ENCODE results near the gene FZD8.

FZD8 gene

GRCh38 chr10:35640951-35641675 lies 983 bp downstream of the FZD8 start:
- Histone ChIP-seq H4K91ac (ENCODE audit: low read depth, low read length) (peak overlapping the region; percentile 75), H3K27ac (ENCODE audit: low read depth, low read length) (peak overlapping the region; percentile 83), H2BK5ac (ENCODE audit: low read depth, low read length, poor library complexity) (peak overlapping the region; percentile 58), H3K18ac (ENCODE audit: low read length) (peak overlapping the region; percentile 4), H2BK12ac (ENCODE audit: low read length) (no peak overlapping the region), H3K4me1 (ENCODE audit: control insufficient read depth in 1 of 2, insufficient read depth in 2 of 2, low read length in 2 of 2) (peaks cover 11 to 18% of the 10 kb centered on the region in 2 experiments), H2BK120ac (ENCODE audit: insufficient read depth, low read length, poor library complexity) (peak overlapping the region; percentile 44), H3K79me1 (ENCODE audit: low read length) (peaks cover 17% of the 10 kb centered on the region), H3K27me3 (ENCODE audit: insufficient read depth, low read length) (peaks cover 2% of the 10 kb centered on the region), H4K8ac (ENCODE audit: low read depth, low read length) (peak overlapping the region; percentile 45), H3K36me3 (ENCODE audit: control insufficient read depth in 1 of 2, insufficient read depth in 2 of 2, low read length in 2 of 2) (peaks cover 0 to 4% of the 10 kb centered on the region in 2 experiments), H2AK5ac (ENCODE audit: low read length) (no peak overlapping the region), H3K9ac (ENCODE audit: low read length) (peak overlapping the region; percentile 92), H3K14ac (ENCODE audit: low read length) (peak overlapping the region; percentile 1), H4K12ac (ENCODE audit: low read depth, low read length) (peak overlapping the region; percentile 54), H3K79me2 (ENCODE audit: control insufficient read depth, insufficient read depth, low read length, poor library complexity) (peaks cover 4% of the 10 kb centered on the region), H2AFZ (ENCODE audit: insufficient read depth, low read length, poor library complexity) (peak overlapping the region; percentile 40), H3K4me2 (ENCODE audit: low read length) (peak overlapping the region; percentile 72), H3K4me3 (ENCODE audit: low read depth, low read length) (peak overlapping the region; percentile 87), H3K23ac (ENCODE audit: low read length) (no peak overlapping the region), H3K4ac (ENCODE audit: low read depth, low read length) (no peak overlapping the region), H3K9me3 (ENCODE audit: insufficient read depth, low read depth, low read length) (peaks cover 6% of the 10 kb centered on the region)
- WGBS (ENCODE audit: extremely low coverage, insufficient coverage, insufficient read length) = no CpG with 5 or more reads among the region's 72 CpGs
- peak; percentile 85 to 90 for DNase-seq

GRCh38 chr10:35640474-35640873 lies 1.6 kb downstream of the FZD8 start:
- no peak overlapping the region for H4K91ac ChIP-seq (ENCODE audit: low read depth, low read length)
- no CpG with 5 or more reads among the region's 53 CpGs for WGBS (ENCODE audit: extremely low coverage, insufficient coverage, insufficient read length)
- H3K4me1 ChIP-seq (ENCODE audit: control insufficient read depth in 1 of 2, insufficient read depth in 2 of 2, low read length in 2 of 2) = peaks cover 11 to 18% of the 10 kb centered on the region in 2 experiments
- peak; percentile 55 to 69 for DNase-seq
- peaks cover 4% of the 10 kb centered on the region for H3K79me2 ChIP-seq (ENCODE audit: control insufficient read depth, insufficient read depth, low read length, poor library complexity)
- H3K36me3 ChIP-seq (ENCODE audit: control insufficient read depth in 1 of 2, insufficient read depth in 2 of 2, low read length in 2 of 2) = peaks cover 0 to 4% of the 10 kb centered on the region in 2 experiments
- no peak overlapping the region for H3K27ac ChIP-seq (ENCODE audit: low read depth, low read length)
- no peak overlapping the region for H2AK5ac ChIP-seq (ENCODE audit: low read length)
- peak overlapping the region; percentile 72 for H3K4me2 ChIP-seq (ENCODE audit: low read length)
- H3K18ac ChIP-seq (ENCODE audit: low read length) = no peak overlapping the region
- peak overlapping the region; percentile 72 for H3K4me3 ChIP-seq (ENCODE audit: low read depth, low read length)
- H4K8ac ChIP-seq (ENCODE audit: low read depth, low read length) = no peak overlapping the region
- H3K23ac ChIP-seq (ENCODE audit: low read length) = no peak overlapping the region
- H3K14ac ChIP-seq (ENCODE audit: low read length) = no peak overlapping the region
- H2BK120ac ChIP-seq (ENCODE audit: insufficient read depth, low read length, poor library complexity) = no peak overlapping the region
- no peak overlapping the region for H2BK12ac ChIP-seq (ENCODE audit: low read length)
- H3K9me3 ChIP-seq (ENCODE audit: insufficient read depth, low read depth, low read length) = peaks cover 6% of the 10 kb centered on the region
- no peak overlapping the region for H2BK5ac ChIP-seq (ENCODE audit: low read depth, low read length, poor library complexity)
- H3K4ac ChIP-seq (ENCODE audit: low read depth, low read length) = no peak overlapping the region
- H2AFZ ChIP-seq (ENCODE audit: insufficient read depth, low read length, poor library complexity) = no peak overlapping the region
- no peak overlapping the region for H4K12ac ChIP-seq (ENCODE audit: low read depth, low read length)
- H3K79me1 ChIP-seq (ENCODE audit: low read length) = peaks cover 17% of the 10 kb centered on the region
- peak overlapping the region; percentile 81 for H3K9ac ChIP-seq (ENCODE audit: low read length)
- H3K27me3 ChIP-seq (ENCODE audit: insufficient read depth, low read length) = peaks cover 2% of the 10 kb centered on the region

GRCh38 chr10:35639728-35640401 lies 2.2 kb downstream of the FZD8 start:
- Histone ChIP-seq H3K27ac (ENCODE audit: low read depth, low read length) (no peak overlapping the region), H3K4ac (ENCODE audit: low read depth, low read length) (peak overlapping the region; percentile 23), H3K4me1 (ENCODE audit: control insufficient read depth in 1 of 2, insufficient read depth in 2 of 2, low read length in 2 of 2) (peaks cover 11 to 18% of the 10 kb centered on the region in 2 experiments), H2AK5ac (ENCODE audit: low read length) (no peak overlapping the region), H3K27me3 (ENCODE audit: insufficient read depth, low read length) (peaks cover 2% of the 10 kb centered on the region), H3K4me2 (ENCODE audit: low read length) (peak overlapping the region; percentile 72), H3K18ac (ENCODE audit: low read length) (peak overlapping the region; percentile 12), H3K9me3 (ENCODE audit: insufficient read depth, low read depth, low read length) (peaks cover 6% of the 10 kb centered on the region), H3K9ac (ENCODE audit: low read length) (peak overlapping the region; percentile 83), H3K4me3 (ENCODE audit: low read depth, low read length) (peak overlapping the region; percentile 72), H4K91ac (ENCODE audit: low read depth, low read length) (no peak overlapping the region), H2BK12ac (ENCODE audit: low read length) (no peak overlapping the region), H2BK120ac (ENCODE audit: insufficient read depth, low read length, poor library complexity) (no peak overlapping the region), H3K14ac (ENCODE audit: low read length) (peak overlapping the region; percentile 55), H4K8ac (ENCODE audit: low read depth, low read length) (peak overlapping the region; percentile 67), H3K23ac (ENCODE audit: low read length) (peak overlapping the region; percentile 56), H3K79me2 (ENCODE audit: control insufficient read depth, insufficient read depth, low read length, poor library complexity) (peaks cover 4% of the 10 kb centered on the region), H4K12ac (ENCODE audit: low read depth, low read length) (no peak overlapping the region), H2BK5ac (ENCODE audit: low read depth, low read length, poor library complexity) (no peak overlapping the region), H3K79me1 (ENCODE audit: low read length) (peaks cover 17% of the 10 kb centered on the region), H2AFZ (ENCODE audit: insufficient read depth, low read length, poor library complexity) (peak overlapping the region; percentile 82), H3K36me3 (ENCODE audit: control insufficient read depth in 1 of 2, insufficient read depth in 2 of 2, low read length in 2 of 2) (peaks cover 0 to 4% of the 10 kb centered on the region in 2 experiments)
- WGBS (ENCODE audit: extremely low coverage, insufficient coverage, insufficient read length) = no CpG with 5 or more reads among the region's 83 CpGs
- no peak for DNase-seq

GRCh38 chr10:35639021-35639727 lies 2.9 kb downstream of the FZD8 start:
- Histone ChIP-seq H2AK5ac (ENCODE audit: low read length) (no peak overlapping the region), H3K9ac (ENCODE audit: low read length) (peak overlapping the region; percentile 83), H4K8ac (ENCODE audit: low read depth, low read length) (no peak overlapping the region), H3K4me2 (ENCODE audit: low read length) (peak overlapping the region; percentile 72), H2BK5ac (ENCODE audit: low read depth, low read length, poor library complexity) (no peak overlapping the region), H2BK12ac (ENCODE audit: low read length) (no peak overlapping the region), H3K4me1 (ENCODE audit: control insufficient read depth in 1 of 2, insufficient read depth in 2 of 2, low read length in 2 of 2) (peaks cover 11 to 18% of the 10 kb centered on the region in 2 experiments), H4K12ac (ENCODE audit: low read depth, low read length) (no peak overlapping the region), H4K91ac (ENCODE audit: low read depth, low read length) (no peak overlapping the region), H3K27me3 (ENCODE audit: insufficient read depth, low read length) (no peaks in the 10 kb centered on the region), H3K23ac (ENCODE audit: low read length) (no peak overlapping the region), H2AFZ (ENCODE audit: insufficient read depth, low read length, poor library complexity) (peak overlapping the region; percentile 37), H3K27ac (ENCODE audit: low read depth, low read length) (no peak overlapping the region), H3K79me2 (ENCODE audit: control insufficient read depth, insufficient read depth, low read length, poor library complexity) (peaks cover 4% of the 10 kb centered on the region), H3K36me3 (ENCODE audit: control insufficient read depth in 1 of 2, insufficient read depth in 2 of 2, low read length in 2 of 2) (peaks cover 0 to 4% of the 10 kb centered on the region in 2 experiments), H3K18ac (ENCODE audit: low read length) (peak overlapping the region; percentile 12), H3K4me3 (ENCODE audit: low read depth, low read length) (peak overlapping the region; percentile 72), H3K14ac (ENCODE audit: low read length) (peak overlapping the region; percentile 55), H3K4ac (ENCODE audit: low read depth, low read length) (no peak overlapping the region), H3K79me1 (ENCODE audit: low read length) (peaks cover 17% of the 10 kb centered on the region), H2BK120ac (ENCODE audit: insufficient read depth, low read length, poor library complexity) (no peak overlapping the region), H3K9me3 (ENCODE audit: insufficient read depth, low read depth, low read length) (peaks cover 6% of the 10 kb centered on the region)
- WGBS (ENCODE audit: extremely low coverage, insufficient coverage, insufficient read length) = no CpG with 5 or more reads among the region's 57 CpGs
- no peak for DNase-seq
